Skin of body (tissue), 2 donors: Measurements from ENCODE around the gene SEBOX. TPM values are rescaled to one million over a fixed set of nuclear protein-coding genes. Genes with fewer than 3 reads are reported as not detected.

ENCODE experiments used
- DNase-seq: peaks from one replicate; lab custom pipeline; 2025; lab: John Stamatoyannopoulos, UW
- total RNA-seq: library from RNA; depleted of rRNA; stranded (reverse); fragments of >200 nt; gene quantifications from one replicate; pipeline ENCODE4 v1.2.3, GENCODE V29; 2014

SEBOX gene
- total RNA-seq, 1 donor from 2014 or later, result not detected

- no peak for DNase-seq
These were observed 4.1 kb upstream of the SEBOX start for GRCh38 chr17:28368915-28369683.

- DNase-seq, result no peak
These were observed 3.4 kb upstream of the SEBOX start for GRCh38 chr17:28368306-28368831.

DNA sequence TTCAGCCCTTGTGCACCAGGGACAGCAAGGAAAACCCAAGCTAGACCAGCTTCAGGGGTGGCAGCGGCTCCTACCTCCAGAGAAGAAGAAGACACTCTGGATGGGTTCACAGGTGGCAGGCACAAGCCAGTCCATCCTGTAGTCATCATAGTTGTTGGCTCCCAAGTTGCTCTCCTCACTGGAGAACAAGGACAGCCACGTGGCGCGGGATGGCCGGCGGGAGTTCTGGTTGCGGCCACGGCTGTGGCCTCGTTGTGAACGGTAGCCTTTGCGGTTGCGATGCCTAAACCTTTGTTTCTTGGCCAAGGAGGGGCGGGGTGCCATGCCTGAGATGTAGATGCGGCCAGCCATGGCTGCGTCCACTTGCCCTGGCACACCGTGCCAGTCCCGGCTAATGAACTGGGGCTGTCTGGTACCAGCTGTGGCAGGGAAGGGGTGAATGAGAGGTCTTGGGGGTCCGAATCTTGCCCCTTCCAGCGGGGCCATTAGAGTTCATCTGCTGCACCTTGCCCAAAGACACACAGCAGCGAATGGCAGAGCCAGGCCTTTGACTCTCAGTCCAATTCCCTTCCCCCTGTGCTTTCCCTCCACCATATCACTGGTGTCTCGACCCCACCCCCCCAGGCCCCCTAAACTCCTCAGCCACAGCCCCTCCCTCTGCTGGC lies 2.8 kb upstream of the SEBOX start:
- DNase-seq, result no peak

DNA sequence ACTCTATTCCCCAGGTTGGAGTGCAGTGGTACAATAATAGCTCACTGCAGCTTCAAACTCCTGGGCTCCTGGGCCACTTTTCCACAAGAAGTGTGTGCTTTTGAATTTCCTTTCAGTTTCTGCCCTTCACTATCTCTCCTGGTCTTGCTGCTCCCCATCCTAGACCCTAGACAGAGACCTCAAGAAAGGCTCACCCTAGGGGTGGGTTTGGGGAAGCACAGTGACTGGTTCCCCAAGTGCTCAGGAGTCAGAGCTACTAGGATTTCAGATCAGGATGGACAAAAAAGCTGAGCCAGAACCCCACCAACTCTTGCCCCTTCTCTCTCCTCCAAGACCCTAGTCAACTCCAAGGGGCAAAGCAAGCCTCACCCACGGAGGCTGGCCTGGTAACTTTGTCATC lies 1.6 kb upstream of the SEBOX start:
- DNase-seq, result no peak

- DNase-seq, result no peak
These were observed 488 bp upstream of the SEBOX start for GRCh38 chr17:28365487-28365886.

DNA sequence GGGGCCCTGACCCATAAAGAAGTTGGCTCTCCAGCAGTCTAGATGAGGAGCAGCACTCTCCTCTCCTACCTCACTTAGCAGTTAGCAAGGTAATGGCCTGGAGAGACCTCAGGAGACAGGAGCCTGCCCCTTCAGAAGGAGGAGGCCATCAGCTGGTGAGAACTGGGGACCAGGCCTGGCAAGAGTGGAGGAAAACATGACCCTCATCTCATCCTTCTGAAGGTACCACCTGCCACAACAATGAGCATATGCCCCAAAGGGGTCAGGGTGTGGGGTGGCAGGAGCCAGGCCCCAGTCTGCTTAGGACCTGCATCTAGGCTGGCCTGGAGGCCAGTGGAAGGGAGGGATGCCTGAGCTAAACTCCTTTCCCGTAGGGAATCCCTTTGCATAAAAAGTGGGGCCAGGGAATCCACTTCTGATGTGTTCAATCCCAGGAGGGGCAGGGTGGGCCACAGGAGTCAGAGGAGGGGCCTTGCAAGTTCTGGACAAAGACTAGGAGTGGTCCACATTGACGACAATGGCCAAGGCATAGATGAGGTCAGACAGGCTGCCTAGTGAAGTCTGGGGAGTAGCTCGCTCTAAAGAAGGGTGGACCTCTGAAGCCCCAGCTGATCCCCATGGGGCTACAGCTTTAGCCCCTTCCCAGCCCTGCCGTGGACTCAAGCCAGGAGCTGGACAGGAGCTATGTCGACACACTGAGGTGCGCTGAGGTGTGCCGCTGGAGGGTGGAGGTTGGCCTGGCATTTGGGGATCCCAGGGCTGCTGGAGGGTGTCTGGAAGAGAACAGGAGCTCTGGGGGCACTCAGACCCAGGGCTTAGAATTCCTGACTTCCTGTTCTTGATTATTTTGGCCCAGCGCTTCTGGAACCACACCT lies 986 bp downstream of the SEBOX start:
- no peak for DNase-seq

- no peak for DNase-seq
These were observed 1.8 kb downstream of the SEBOX start for GRCh38 chr17:28363186-28363585.

- no peak for DNase-seq
These were observed 7.2 kb downstream of the SEBOX start for GRCh38 chr17:28357901-28358197.

DNA sequence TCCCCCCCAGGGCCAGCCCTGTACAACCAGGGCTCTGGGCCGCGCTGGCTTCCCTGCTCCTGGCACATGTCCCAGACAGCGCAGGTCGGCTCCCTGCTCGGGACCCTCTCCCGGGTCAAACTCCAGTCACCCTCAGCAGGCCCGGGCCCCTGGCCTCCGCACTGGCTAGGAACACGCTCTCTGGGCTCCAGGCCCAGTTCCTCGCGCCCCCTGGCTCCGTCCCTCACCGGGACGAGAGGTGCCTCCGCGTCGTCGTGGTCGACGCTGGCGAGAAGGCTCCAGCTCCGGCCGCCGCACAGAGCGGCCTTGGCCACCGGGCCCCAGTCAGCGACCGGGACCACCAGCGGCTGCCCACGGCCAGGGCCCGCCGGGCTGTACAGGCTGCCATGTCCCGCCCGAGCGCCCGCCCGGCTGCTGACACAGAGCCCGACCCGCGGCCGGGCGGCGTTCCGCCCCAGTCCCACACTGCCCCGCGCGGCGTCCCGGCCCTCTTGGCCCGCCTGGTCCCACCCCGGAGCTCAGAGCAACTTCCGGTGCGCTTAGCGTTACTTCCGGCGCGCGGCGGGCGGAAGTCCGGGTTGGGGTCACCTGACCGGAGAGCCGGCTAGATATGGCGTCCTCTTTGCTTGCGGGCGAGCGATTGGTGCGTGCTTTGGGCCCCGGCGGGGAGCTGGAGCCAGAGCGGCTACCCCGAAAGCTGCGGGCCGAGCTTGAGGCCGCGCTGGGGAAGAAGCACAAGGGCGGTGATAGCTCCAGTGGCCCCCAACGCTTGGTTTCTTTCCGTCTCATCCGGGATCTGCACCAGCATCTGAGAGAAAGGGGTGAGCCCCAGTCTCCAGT lies 7.7 kb downstream of the SEBOX start, which contains the start of gene POLDIP2:
TSS of gene POLDIP2 (minus strand) at position 467 of the 840 bp plus-strand sequence. CDS start at position 388, 79 bp downstream.
- peak; percentile 92 for DNase-seq

- no peak for DNase-seq
These were observed 14.7 kb downstream of the SEBOX start for GRCh38 chr17:28350271-28350670.

- no peak for DNase-seq
These were observed 16.0 kb downstream of the SEBOX start for GRCh38 chr17:28348979-28349378.

- DNase-seq, result no peak
These were observed 17.6 kb downstream of the SEBOX start for GRCh38 chr17:28347261-28347891.

DNA sequence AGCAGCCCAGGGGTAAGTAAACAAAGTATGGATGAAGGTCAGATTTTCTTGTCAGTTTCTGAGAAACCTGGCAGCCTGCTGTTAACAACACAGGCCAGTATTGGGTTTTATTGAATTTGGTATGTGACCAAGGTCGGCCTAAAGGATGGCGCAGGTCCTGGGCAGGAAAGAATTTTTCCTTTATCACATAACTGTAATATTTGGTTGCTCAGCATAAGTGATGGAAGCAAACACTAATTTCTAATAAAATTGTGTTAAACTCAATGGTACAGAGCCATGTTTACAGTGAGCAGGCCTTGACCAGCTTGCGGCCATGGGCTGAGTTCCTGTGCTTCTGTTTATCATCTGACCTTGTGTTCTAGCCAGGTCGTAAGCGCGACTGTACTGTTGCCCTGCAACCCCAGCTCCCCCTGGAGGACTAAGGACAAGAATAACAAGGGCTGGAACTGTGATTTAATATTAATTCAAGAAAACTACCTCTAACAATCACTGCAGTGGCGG lies 18.2 kb downstream of the SEBOX start:
- DNase-seq, result no peak

GRCh38 chr17:28346199-28346580 lies 18.8 kb downstream of the SEBOX start:
- no peak for DNase-seq

DNA sequence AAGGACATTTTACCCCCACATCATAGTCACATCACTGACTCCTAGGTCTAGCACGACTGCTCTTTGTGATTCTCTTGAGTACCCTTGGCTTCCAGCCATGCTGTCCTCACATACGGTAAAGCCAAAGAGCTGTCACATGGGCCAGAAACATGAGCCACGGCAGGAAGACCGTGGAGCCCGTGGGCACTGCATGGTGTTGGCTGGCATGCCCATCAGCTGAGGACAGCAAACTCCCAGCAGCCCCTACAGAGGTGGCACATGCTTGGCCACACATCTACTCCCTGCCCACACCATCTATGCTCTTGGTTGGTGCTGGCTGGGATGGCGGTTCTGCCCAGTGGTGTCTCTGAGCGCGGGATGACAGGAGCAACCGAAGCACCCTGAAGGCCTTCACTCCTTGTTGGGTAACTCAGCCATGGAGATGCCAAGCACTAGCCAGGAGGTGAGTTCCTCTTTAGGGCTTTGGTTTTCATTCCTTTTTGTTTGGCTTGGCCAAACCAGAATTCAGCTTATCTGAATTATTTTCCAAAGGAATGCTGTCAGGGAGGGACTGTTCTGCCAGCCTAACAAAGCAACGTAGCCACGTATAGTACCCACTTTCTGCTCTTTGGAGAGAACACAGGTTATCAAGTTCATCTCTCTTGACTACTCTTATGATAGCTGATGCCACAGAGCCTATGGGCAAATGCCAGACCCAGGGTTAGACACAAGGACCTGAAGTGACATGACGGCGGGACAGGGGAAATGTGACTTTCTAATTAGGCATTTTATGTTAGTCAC lies 19.4 kb downstream of the SEBOX start:
- DNase-seq, result no peak

DNA sequence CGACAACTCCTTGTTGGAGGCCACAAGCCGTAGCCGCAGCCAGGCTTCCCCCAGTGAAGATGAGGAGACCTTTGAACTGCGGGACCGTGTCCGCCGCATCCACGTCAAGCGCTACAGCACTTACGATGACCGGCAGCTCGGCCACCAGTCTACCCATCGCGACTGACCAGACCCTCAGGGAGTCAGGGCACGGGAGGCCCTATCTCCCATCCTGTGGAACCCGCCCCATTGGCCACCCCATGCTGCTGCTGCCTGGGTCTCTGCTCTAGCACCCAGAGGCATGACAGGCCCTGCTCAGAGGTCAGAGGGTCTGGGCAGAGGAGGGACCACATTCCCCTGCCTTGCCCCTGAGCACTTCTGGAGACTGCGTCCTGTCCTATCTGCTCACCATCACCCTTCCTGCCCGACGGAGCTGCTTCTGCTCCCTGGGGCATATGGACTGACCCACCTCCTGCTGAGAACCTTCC lies 20.5 kb downstream of the SEBOX start:
- DNase-seq, result no peak

DNA sequence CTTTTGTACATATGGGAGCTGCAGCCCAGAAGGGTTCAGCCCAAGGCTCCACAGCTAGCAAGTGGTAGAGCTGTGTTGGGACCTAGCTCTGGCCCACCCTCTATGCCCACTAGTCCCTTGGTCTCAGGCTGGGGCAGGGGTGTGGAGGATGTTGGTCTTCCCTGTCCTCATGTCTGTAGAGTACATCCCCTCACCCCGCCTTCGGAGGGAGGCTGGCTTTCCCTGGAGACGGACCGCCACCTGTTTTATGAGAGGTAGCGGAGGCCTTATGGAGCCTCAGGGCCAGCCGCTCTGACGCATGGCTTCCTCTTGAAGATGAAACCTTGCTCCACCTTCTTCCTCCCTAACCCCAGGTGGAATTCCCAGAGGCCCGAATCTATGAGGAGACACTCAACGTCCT lies 21.0 kb downstream of the SEBOX start:
- DNase-seq, result no peak

DNA sequence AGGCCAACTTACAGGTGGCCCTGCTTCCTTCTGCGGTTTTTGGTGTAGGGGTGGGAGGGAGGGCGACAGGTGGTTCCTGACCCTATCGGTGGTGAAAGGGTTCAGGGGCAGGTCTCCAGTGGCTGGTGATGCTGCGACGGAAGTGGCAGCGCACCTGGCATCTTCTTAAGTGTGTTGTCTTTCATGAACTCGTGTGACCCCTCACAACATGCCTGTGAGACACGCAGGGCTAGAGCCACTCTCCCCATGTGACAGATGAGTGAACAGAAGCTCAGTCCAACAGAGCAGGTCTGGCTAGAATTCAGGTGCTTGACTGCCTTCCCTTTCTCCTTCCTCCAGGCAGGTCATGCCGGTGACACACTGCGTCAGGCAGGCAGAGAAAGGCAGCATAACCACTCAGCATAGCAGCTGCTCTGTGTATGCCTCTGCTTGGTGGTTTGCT lies 21.5 kb downstream of the SEBOX start:
- no peak for DNase-seq

- no peak for DNase-seq
These were observed 22.7 kb downstream of the SEBOX start for GRCh38 chr17:28342313-28342712.
